HepG2 (cell line): ENCODE measurements around the gene HNRNPR. TPM values are rescaled to one million over a fixed set of nuclear protein-coding genes. Genes with fewer than 3 reads are reported as not detected.

ENCODE experiments used
- ATAC-seq: fragments of 200-7000 bp; cut with Tn5 transposase; 3 replicates; pipeline ENCODE4 v1.9.1; 2020; ENCODE audit warnings: mild to moderate bottlenecking, moderate library complexity
- BruUV-seq: library from RNA; stranded (reverse); fragments of 400-500 nt; replicated peaks from 2 replicates; lab custom pipeline; 2021; lab: Mats Ljungman, UMichigan
- CTCF ChIA-PET: fragments of 300-600 bp; formaldehyde crosslinking; extraction: SDS; loops from one replicate; lab custom pipeline; 2021; ENCODE audit warnings: low total read pairs, inconsistent platforms, low intra/inter-chr PET ratio; lab: Yijun Ruan, JAX
- POLR2A ChIA-PET: fragments of 350-600 bp; sonication (Branson Sonifier 250); formaldehyde crosslinking; loops from one replicate; lab custom pipeline; 2020; ENCODE audit warnings: antibody characterized with exemption, inconsistent platforms; lab: Yijun Ruan, JAX
- DNase-seq: peaks from one replicate; pipeline ENCODE4 v3.0.0-alpha.2; 2015; ENCODE audit warnings: low spot score
- FAIRE-seq: peaks from 3 replicates; lab custom pipeline; 2011; peaks lifted over from hg19 to GRCh38; lab: Jason Lieb, UNC
- H2AFZ ChIP-seq: one replicate; pipeline ENCODE4 v1.6.1; 2011; ENCODE audit warnings: low read length, inconsistent platforms
- H3K27ac ChIP-seq: fragments of 300-600 bp; 3 replicates; pipeline ENCODE4 v1.8.0; 2011; ENCODE audit warnings: mixed run types, mild to moderate bottlenecking, mixed read lengths, low read length, inconsistent platforms; ENCODE audit not compliant: insufficient read depth; ENCODE audit errors: extremely low read length
- H3K27me3 ChIP-seq, 2 experiments: fragments of 200-600 bp in 1 of 2; 2 replicates in 1 of 2; 3 replicates in 1 of 2; pipeline versions ENCODE4 v1.6.0 to v1.8.0; 2011; ENCODE audit warnings: low read length in 2 of 2, mild to moderate bottlenecking in 2 of 2, moderate library complexity in 2 of 2, inconsistent platforms in 1 of 2; ENCODE audit not compliant: insufficient read depth in 2 of 2, control insufficient read depth in 1 of 2
- H3K36me3 ChIP-seq, 2 experiments: fragments of 200-600 bp in 1 of 2; replicated peaks in 1 of 2; 2 replicates in 1 of 2; 3 replicates in 1 of 2; pipeline versions ENCODE4 v1.5.1 to v1.8.0; 2011; ENCODE audit warnings: low read length in 2 of 2, inconsistent platforms in 1 of 2; ENCODE audit not compliant: insufficient read depth in 2 of 2, control insufficient read depth in 1 of 2
- H3K4me1 ChIP-seq: 2 replicates; pipeline ENCODE4 v1.5.1; 2012; ENCODE audit warnings: low read length, inconsistent platforms; ENCODE audit not compliant: insufficient read depth
- H3K4me2 ChIP-seq: 2 replicates; pipeline ENCODE4 v1.6.0; 2011; ENCODE audit warnings: low read depth, low read length, inconsistent platforms
- H3K4me3 ChIP-seq, 3 experiments: fragments of 200-600 bp in 1 of 3; sonication (generic), shearing (Covaris generic) in 1 of 3; replicated peaks in 1 of 3; 2 replicates each; pipeline ENCODE4 v1.5.1; 2011 to 2016; ENCODE audit warnings: low read length in 3 of 3, inconsistent platforms in 2 of 3, low read depth in 2 of 3, mild to moderate bottlenecking in 2 of 3, control low read depth in 1 of 3, mixed read lengths in 1 of 3; ENCODE audit not compliant: insufficient read depth in 1 of 3
- H3K79me2 ChIP-seq: one replicate; pipeline ENCODE4 v1.6.1; 2011; ENCODE audit warnings: low read length, inconsistent platforms; ENCODE audit not compliant: insufficient read depth
- H3K9ac ChIP-seq: 2 replicates; pipeline ENCODE4 v1.6.0; 2011; ENCODE audit warnings: mild to moderate bottlenecking, low read depth, low read length, inconsistent platforms; ENCODE audit not compliant: insufficient read depth
- H3K9me3 ChIP-seq: 2 replicates; pipeline ENCODE4 v1.5.1; 2012; ENCODE audit warnings: mild to moderate bottlenecking, low read length
- H4K20me1 ChIP-seq: 2 replicates; pipeline ENCODE4 v1.6.0; 2011; ENCODE audit warnings: inconsistent platforms, mild to moderate bottlenecking, low read length, moderate library complexity; ENCODE audit not compliant: insufficient read depth
- CHD4 ChIP-seq: fragments of 200-600 bp; sonication (generic); IDR thresholded peaks from 2 replicates; pipeline ENCODE4 v1.7.0; 2017; ENCODE audit warnings: mild to moderate bottlenecking, low read length, borderline replicate concordance
- ISL2 ChIP-seq: sonication (generic); formaldehyde crosslinking; IDR thresholded peaks from 2 replicates; pipeline ENCODE4 v1.5.0; 2020; ENCODE audit warnings: missing genetic modification reagents
- JDP2 ChIP-seq: sonication (generic); formaldehyde crosslinking; IDR thresholded peaks from 2 replicates; pipeline ENCODE4 v1.8.1; 2022; ENCODE audit warnings: missing genetic modification reagents, borderline replicate concordance
- MAFG ChIP-seq: sonication (generic); formaldehyde crosslinking; IDR thresholded peaks from 2 replicates; pipeline ENCODE4 v1.5.1; 2020; ENCODE audit warnings: mild to moderate bottlenecking, missing genetic modification reagents
- NCOA5 ChIP-seq: sonication (generic); formaldehyde crosslinking; IDR thresholded peaks from 2 replicates; pipeline ENCODE4 v1.4.0; 2020; ENCODE audit warnings: missing genetic modification reagents
- PTBP1 ChIP-seq: fragments of 200-400 bp; formaldehyde crosslinking; IDR thresholded peaks from 2 replicates; pipeline ENCODE4 v1.6.1; 2018; ENCODE audit warnings: low read length, low read depth; ENCODE audit not compliant: poor library complexity, severe bottlenecking
- SIX1 ChIP-seq: sonication (generic); formaldehyde crosslinking; IDR thresholded peaks from 2 replicates; pipeline ENCODE4 v1.4.0; 2020; ENCODE audit warnings: missing genetic modification reagents, borderline replicate concordance
- SP140L ChIP-seq: sonication (generic); formaldehyde crosslinking; IDR thresholded peaks from 2 replicates; pipeline ENCODE4 v1.4.0; 2020; ENCODE audit warnings: missing genetic modification reagents, borderline replicate concordance
- SRF ChIP-seq: IDR thresholded peaks from 2 replicates; pipeline ENCODE4 v1.6.1; 2011; ENCODE audit warnings: mild to moderate bottlenecking, low read depth, low read length, moderate library complexity
- TEAD2 ChIP-seq: sonication (generic); formaldehyde crosslinking; IDR thresholded peaks from 2 replicates; pipeline ENCODE4 v1.9.0; 2021; ENCODE audit warnings: missing genetic modification reagents
- XRCC5 ChIP-seq: fragments of 200-400 bp; formaldehyde crosslinking; optimal IDR thresholded peaks from 2 replicates; pipeline ENCODE3; 2017; ENCODE audit warnings: mild to moderate bottlenecking, low read length
- ZNF326 ChIP-seq: sonication (generic); formaldehyde crosslinking; IDR thresholded peaks from 2 replicates; pipeline ENCODE4 v1.4.0; 2020; ENCODE audit warnings: missing genetic modification reagents, borderline replicate concordance
- ZNF354B ChIP-seq: sonication (generic); formaldehyde crosslinking; IDR thresholded peaks from 2 replicates; pipeline ENCODE4 v1.8.0; 2022; ENCODE audit warnings: mild to moderate bottlenecking, missing genetic modification reagents
- ZNF564 ChIP-seq: sonication (generic); formaldehyde crosslinking; IDR thresholded peaks from 2 replicates; pipeline ENCODE4 v1.8.1; 2023; ENCODE audit warnings: mild to moderate bottlenecking, missing genetic modification reagents
- WGBS: methylation state at CpG from one replicate; pipeline ENCODE4 v1.1.6; 2017; ENCODE audit warnings: low lambda C conversion rate; 5-methylcytosine and 5-hydroxymethylcytosine counted together
- in situ Hi-C: cut with HindIII; loops from 2 replicates; pipeline ENCODE4 v1.10.0; 2017; ENCODE audit warnings: low pct_unique_long_range_greater_than_20kb; ENCODE audit not compliant: extremely low pct_ligation_motif_present
- intact Hi-C: fragments of 100-400 bp; cut with micrococcal nuclease; formaldehyde crosslinking; loops from one replicate; pipeline ENCODE4 v1.10.0; 2022; ENCODE audit not compliant: unreplicated experiment
- polyA plus RNA-seq, 8 experiments: library from polyadenylated mRNA; depleted of rRNA in 3 of 8; stranded (reverse) in 7 of 8; unstranded in 1 of 8; fragments of >200 nt; fragmentation: Illumina TruSeq in 4 of 8; extraction: Trizol in 4 of 8; gene quantifications; 2 replicates each; pipeline versions ENCODE4 v1.2.1 to v1.2.3, GENCODE V29; 2011 to 2016; ENCODE audit warnings: low read depth in 4 of 8, missing spikeins in 1 of 8, mixed read lengths in 1 of 8; ENCODE audit not compliant: insufficient read depth in 1 of 8
- total RNA-seq, 5 experiments: library from RNA; depleted of rRNA; stranded (reverse); fragments of >200 nt; fragmentation: Illumina TruSeq; extraction: Trizol; gene quantifications; 2 replicates each; pipeline ENCODE4 v1.2.3, GENCODE V29; 2016; ENCODE audit warnings: low read depth in 1 of 5
- TF ChIP-seq, protein P1 (sequence below): IDR thresholded peaks from 2 replicates; pipeline ENCODE4 v1.6.1; 2018; ENCODE audit warnings: missing genetic modification reagents
- TF ChIP-seq, protein P2 (sequence below): sonication (generic); formaldehyde crosslinking; IDR thresholded peaks from 2 replicates; pipeline ENCODE4 v1.4.0; 2020; ENCODE audit warnings: missing genetic modification reagents, borderline replicate concordance
- TF ChIP-seq, protein P3 (sequence below): sonication (generic); formaldehyde crosslinking; conservative IDR thresholded peaks from 2 replicates; pipeline ENCODE4 v1.4.0; 2020; ENCODE audit warnings: missing genetic modification reagents

HNRNPR gene
- total and polyA plus RNA-seq, 2 of the 13 experiments (the other 11 are each of a cell fraction or from before 2014, with no cell fraction given), result 133 to 216 TPM

DNA sequence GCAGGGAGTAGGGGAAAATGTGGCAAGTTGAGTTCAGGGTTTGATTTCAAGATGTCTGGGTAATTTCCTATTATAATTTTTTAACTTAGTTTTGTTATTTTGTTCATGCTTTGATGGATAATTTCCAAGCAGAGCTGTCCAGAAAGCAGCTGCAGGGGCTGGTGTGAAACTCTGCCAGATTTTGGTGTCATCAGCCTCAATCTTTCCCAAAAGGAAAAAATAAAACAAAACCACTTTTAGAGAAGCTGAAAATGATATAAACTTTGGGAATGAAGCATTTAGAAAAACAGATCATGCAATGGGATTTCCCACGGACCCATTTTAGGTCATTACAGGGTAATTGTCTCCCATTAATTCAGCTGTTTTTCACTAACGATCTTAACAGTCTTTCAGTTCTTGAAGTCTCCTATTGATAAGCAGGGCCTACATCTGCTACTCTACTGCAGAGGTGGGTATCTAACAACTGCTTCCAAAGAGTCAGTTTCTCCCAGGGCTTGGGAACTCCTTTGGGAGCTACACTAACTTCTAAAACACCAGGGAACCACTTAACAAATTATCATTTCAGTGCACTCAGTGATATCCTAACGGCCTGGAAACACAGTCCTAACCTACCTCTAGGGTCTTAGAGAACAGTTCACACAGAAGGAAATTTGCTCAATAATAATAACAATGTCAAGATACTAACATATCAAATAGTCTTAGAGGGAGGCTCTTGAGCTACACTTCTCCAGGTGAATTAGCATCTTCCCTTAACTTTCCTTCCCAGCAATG lies 13.2 kb upstream of the HNRNPR start:
- Histone ChIP-seq H3K36me3 (peaks cover 12 to 17% of the 10 kb centered on the region in 2 experiments), H3K9me3 (no peaks in the 10 kb centered on the region), H3K27me3 (no peaks in the 10 kb centered on the region), H2AFZ (no peak overlapping the region), H3K79me2 (no peaks in the 10 kb centered on the region), H3K27ac (no peak overlapping the region), H3K4me2 (no peak overlapping the region), H4K20me1 (no peaks in the 10 kb centered on the region), H3K4me3 (no peak overlapping the region), H3K4me1 (peaks cover 14% of the 10 kb centered on the region), H3K9ac (no peak overlapping the region)
- no TSS peak for BruUV-seq
- ChIA-PET POLR2A (interaction anchor here (1.5 to 3.8 kb wide), 2 partner anchors 11 to 13 kb away, joined by 4 to 10 read pairs; partner anchors contain the start of gene HNRNPR), CTCF (no interaction called here)
- no peak for DNase-seq
- no peak for ATAC-seq
- intact Hi-C loops (no loop called here), in situ Hi-C loops (no loop called here)
- no peak for FAIRE-seq
- 66% methylated on average over 3 of the region's 3 CpGs for WGBS
- TF ChIP-seq ZNF326 (CRISPR knock-in tag), result no peak
- TF ChIP-seq ZNF354B (CRISPR knock-in tag), result no peak
- TF ChIP-seq SRF, result no peak
- no peak for TF ChIP-seq XRCC5
- TF ChIP-seq, protein P1, sequence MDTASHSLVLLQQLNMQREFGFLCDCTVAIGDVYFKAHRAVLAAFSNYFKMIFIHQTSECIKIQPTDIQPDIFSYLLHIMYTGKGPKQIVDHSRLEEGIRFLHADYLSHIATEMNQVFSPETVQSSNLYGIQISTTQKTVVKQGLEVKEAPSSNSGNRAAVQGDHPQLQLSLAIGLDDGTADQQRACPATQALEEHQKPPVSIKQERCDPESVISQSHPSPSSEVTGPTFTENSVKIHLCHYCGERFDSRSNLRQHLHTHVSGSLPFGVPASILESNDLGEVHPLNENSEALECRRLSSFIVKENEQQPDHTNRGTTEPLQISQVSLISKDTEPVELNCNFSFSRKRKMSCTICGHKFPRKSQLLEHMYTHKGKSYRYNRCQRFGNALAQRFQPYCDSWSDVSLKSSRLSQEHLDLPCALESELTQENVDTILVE (CRISPR knock-in tag), result no peak
- no peak for TF ChIP-seq NCOA5 (CRISPR knock-in tag)
- no peak for TF ChIP-seq ISL2 (CRISPR knock-in tag)
- TF ChIP-seq JDP2 (CRISPR knock-in tag), result no peak
- no peak for TF ChIP-seq ZNF564
- TF ChIP-seq SIX1, result no peak
- no peak for TF ChIP-seq CHD4
- TF ChIP-seq, protein P2, sequence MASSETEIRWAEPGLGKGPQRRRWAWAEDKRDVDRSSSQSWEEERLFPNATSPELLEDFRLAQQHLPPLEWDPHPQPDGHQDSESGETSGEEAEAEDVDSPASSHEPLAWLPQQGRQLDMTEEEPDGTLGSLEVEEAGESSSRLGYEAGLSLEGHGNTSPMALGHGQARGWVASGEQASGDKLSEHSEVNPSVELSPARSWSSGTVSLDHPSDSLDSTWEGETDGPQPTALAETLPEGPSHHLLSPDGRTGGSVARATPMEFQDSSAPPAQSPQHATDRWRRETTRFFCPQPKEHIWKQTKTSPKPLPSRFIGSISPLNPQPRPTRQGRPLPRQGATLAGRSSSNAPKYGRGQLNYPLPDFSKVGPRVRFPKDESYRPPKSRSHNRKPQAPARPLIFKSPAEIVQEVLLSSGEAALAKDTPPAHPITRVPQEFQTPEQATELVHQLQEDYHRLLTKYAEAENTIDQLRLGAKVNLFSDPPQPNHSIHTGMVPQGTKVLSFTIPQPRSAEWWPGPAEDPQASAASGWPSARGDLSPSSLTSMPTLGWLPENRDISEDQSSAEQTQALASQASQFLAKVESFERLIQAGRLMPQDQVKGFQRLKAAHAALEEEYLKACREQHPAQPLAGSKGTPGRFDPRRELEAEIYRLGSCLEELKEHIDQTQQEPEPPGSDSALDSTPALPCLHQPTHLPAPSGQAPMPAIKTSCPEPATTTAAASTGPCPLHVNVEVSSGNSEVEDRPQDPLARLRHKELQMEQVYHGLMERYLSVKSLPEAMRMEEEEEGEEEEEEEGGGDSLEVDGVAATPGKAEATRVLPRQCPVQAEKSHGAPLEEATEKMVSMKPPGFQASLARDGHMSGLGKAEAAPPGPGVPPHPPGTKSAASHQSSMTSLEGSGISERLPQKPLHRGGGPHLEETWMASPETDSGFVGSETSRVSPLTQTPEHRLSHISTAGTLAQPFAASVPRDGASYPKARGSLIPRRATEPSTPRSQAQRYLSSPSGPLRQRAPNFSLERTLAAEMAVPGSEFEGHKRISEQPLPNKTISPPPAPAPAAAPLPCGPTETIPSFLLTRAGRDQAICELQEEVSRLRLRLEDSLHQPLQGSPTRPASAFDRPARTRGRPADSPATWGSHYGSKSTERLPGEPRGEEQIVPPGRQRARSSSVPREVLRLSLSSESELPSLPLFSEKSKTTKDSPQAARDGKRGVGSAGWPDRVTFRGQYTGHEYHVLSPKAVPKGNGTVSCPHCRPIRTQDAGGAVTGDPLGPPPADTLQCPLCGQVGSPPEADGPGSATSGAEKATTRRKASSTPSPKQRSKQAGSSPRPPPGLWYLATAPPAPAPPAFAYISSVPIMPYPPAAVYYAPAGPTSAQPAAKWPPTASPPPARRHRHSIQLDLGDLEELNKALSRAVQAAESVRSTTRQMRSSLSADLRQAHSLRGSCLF, result no peak
- TF ChIP-seq SP140L (CRISPR knock-in tag), result no peak
- TF ChIP-seq, protein P3, sequence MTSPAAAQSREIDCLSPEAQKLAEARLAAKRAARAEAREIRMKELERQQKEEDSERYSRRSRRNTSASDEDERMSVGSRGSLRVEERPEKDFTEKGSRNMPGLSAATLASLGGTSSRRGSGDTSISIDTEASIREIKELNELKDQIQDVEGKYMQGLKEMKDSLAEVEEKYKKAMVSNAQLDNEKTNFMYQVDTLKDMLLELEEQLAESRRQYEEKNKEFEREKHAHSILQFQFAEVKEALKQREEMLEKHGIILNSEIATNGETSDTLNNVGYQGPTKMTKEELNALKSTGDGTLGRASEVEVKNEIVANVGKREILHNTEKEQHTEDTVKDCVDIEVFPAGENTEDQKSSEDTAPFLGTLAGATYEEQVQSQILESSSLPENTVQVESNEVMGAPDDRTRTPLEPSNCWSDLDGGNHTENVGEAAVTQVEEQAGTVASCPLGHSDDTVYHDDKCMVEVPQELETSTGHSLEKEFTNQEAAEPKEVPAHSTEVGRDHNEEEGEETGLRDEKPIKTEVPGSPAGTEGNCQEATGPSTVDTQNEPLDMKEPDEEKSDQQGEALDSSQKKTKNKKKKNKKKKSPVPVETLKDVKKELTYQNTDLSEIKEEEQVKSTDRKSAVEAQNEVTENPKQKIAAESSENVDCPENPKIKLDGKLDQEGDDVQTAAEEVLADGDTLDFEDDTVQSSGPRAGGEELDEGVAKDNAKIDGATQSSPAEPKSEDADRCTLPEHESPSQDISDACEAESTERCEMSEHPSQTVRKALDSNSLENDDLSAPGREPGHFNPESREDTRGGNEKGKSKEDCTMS (CRISPR knock-in tag), result no peak
- TF ChIP-seq TEAD2 (CRISPR knock-in tag), result no peak
- TF ChIP-seq PTBP1, result no peak
- TF ChIP-seq MAFG (CRISPR knock-in tag), result no peak
